Suprapubic skin (tissue), 4 donors: ENCODE data around the gene MAGIX. TPM values are rescaled to one million over a fixed set of nuclear protein-coding genes. Genes with fewer than 3 reads are reported as not detected.

Experiments
- DNase-seq, 2 donors: peaks; one replicate each; pipeline ENCODE4 v3.0.0-alpha.2; 2019; ENCODE audit warnings: low spot score in 2 of 2
- H3K27ac ChIP-seq: fragments of 200-600 bp; sonication (generic); one replicate; pipeline ENCODE4 v1.5.1; 2019
- H3K27me3 ChIP-seq: fragments of 200-600 bp; sonication (generic); one replicate; pipeline ENCODE4 v1.5.1; 2019
- H3K36me3 ChIP-seq: fragments of 200-600 bp; sonication (generic); one replicate; pipeline ENCODE4 v1.5.1; 2019
- H3K4me1 ChIP-seq: fragments of 200-600 bp; sonication (generic); one replicate; pipeline ENCODE4 v1.5.1; 2019
- H3K4me3 ChIP-seq: fragments of 200-600 bp; sonication (generic); one replicate; pipeline ENCODE4 v1.5.1; 2019; ENCODE audit warnings: mild to moderate bottlenecking
- H3K9me3 ChIP-seq: fragments of 200-600 bp; sonication (generic); one replicate; pipeline ENCODE4 v1.5.1; 2019
- CTCF ChIP-seq, 2 donors: fragments of 200-600 bp in 1 of 2; fragments of 450-650 bp in 1 of 2; sonication (generic) in 1 of 2; IDR thresholded peaks; one replicate each; pipeline ENCODE4 v1.5.1; 2016 to 2019; ENCODE audit warnings: antibody characterized with exemption in 2 of 2, mild to moderate bottlenecking in 1 of 2, moderate library complexity in 1 of 2
- EP300 ChIP-seq: sonication (generic); formaldehyde crosslinking; IDR thresholded peaks from one replicate; pipeline ENCODE4 v1.6.1; 2017; ENCODE audit warnings: antibody characterized with exemption
- POLR2A ChIP-seq, 2 donors: fragments of 450-650 bp; IDR thresholded peaks; one replicate each; pipeline ENCODE4 v1.6.1; 2017; ENCODE audit warnings: antibody characterized with exemption in 2 of 2, mild to moderate bottlenecking in 2 of 2, moderate library complexity in 2 of 2
- POLR2AphosphoS5 ChIP-seq, 3 donors: sonication (generic); formaldehyde crosslinking; IDR thresholded peaks; one replicate each; pipeline ENCODE4 v1.6.1; 2017; ENCODE audit warnings: antibody characterized with exemption in 3 of 3
- whole genome bisulfite sequencing: methylation state at CpG from one replicate; pipeline ENCODE4 v1.1.5; 2018; 5-methylcytosine and 5-hydroxymethylcytosine counted together
- total RNA-seq, 4 donors: library from RNA; depleted of rRNA; stranded (reverse); fragments of >200 nt; gene quantifications; one replicate each; pipeline ENCODE4 v1.1.0, GENCODE V29; 2016

MAGIX gene
- total RNA-seq, 4 donors from 2014 or later: 4.9 to 14.9 (median 9.0) TPM

DNA sequence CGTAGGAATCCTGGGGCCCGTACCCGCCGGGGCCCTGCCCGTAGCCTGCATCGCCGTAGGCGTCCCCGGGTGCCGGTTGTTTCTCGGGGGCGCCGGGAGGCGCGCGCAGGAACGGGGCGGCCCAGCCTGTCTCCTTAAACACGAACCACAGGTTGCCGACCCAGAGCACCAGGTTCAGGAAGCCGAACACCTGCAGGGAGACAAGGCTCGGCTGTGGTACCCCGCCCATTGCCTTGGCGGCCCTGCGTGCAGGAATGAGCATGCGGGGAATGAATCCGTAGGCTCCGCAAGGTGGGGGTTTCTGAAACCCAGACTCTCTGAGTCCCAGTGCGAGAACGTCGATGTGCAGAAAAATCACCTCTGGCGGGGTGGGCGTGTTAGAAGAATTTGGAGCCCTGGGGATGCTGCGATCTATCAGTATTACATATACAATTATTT is 29.0 kb downstream of the MAGIX start:
- H3K4me3 ChIP-seq: peak overlapping the region; percentile 66
- 70% methylated on average over 21 of the region's 34 CpGs for WGBS
- H3K27me3 ChIP-seq: no peaks in the 10 kb centered on the region
- peaks cover 14% of the 10 kb centered on the region for H3K4me1 ChIP-seq
- H3K9me3 ChIP-seq: no peaks in the 10 kb centered on the region
- DNase-seq: no peak
- no peak for TF ChIP-seq EP300
- TF ChIP-seq POLR2A (IDR thresholded peaks at IDR 0.05): no peak
- no peak for TF ChIP-seq CTCF (IDR thresholded peaks at IDR 0.05)
- TF ChIP-seq POLR2AphosphoS5 (IDR thresholded peaks at IDR 0.05): no peak
- H3K36me3 ChIP-seq: no peaks in the 10 kb centered on the region
- H3K27ac ChIP-seq: peak overlapping the region; percentile 77

GRCh38 chrX:49192722-49193328 is 30.3 kb downstream of the MAGIX start:
- DNase-seq: no peak

GRCh38 chrX:49193542-49193964 is 31.0 kb downstream of the MAGIX start:
- no peak for TF ChIP-seq POLR2AphosphoS5 (IDR thresholded peaks at IDR 0.05)
- TF ChIP-seq CTCF (IDR thresholded peaks at IDR 0.05): no peak
- TF ChIP-seq EP300: no peak
- TF ChIP-seq POLR2A (IDR thresholded peaks at IDR 0.05): no peak

More at GRCh38 chrX:49192722-49193328, 30.3 kb downstream of the MAGIX start:
- H3K9me3 ChIP-seq: no peaks in the 10 kb centered on the region
- H3K4me3 ChIP-seq: no peak overlapping the region
- H3K4me1 ChIP-seq: peaks cover 14% of the 10 kb centered on the region
- TF ChIP-seq POLR2A (IDR thresholded peaks at IDR 0.05): no peak
- peak in 1 of 2 donors; percentile 33 for TF ChIP-seq CTCF (IDR thresholded peaks at IDR 0.05)
- no peak for TF ChIP-seq EP300
- TF ChIP-seq POLR2AphosphoS5 (IDR thresholded peaks at IDR 0.05): no peak
- 71% methylated on average over 10 of the region's 10 CpGs for WGBS
- H3K36me3 ChIP-seq: no peaks in the 10 kb centered on the region
- no peak overlapping the region for H3K27ac ChIP-seq
- H3K27me3 ChIP-seq: no peaks in the 10 kb centered on the region

DNA sequence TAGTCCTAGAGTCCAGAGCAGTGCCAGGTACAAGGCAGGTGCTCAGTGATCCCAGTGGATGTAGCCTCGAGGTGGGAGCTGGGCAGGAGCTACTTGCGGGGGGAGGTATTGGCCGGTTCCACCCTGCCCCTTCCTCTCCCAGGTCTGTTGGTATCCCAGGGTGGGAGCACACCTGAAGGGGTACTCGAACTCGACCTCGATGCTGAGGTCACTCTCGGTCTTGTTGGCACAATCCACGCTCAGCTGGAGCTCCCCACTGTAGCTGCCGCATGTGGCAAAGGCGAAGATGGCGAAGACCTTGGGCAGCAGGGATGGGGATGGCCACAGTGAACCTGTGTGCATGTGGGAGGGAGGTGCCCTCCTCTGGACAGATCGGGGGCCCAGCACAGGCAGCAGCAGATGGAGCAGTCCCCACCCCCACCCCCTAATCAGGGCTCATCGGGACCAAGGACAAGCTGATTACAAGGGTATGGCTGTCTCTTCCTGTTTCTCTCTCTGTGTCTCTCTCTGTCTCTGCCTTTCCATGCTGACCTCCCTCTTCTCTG is 35.1 kb downstream of the MAGIX start:
- peaks cover 7% of the 10 kb centered on the region for H3K4me1 ChIP-seq
- TF ChIP-seq EP300: no peak
- WGBS: 76% methylated on average over 12 of the region's 13 CpGs
- H3K27me3 ChIP-seq: no peaks in the 10 kb centered on the region
- no peaks in the 10 kb centered on the region for H3K9me3 ChIP-seq
- no peaks in the 10 kb centered on the region for H3K36me3 ChIP-seq
- DNase-seq: no peak
- H3K27ac ChIP-seq: no peak overlapping the region
- H3K4me3 ChIP-seq: no peak overlapping the region

More at GRCh38 chrX:49193542-49193964, 31.0 kb downstream of the MAGIX start:
- no peak for DNase-seq
- Histone ChIP-seq H3K27me3 (no peaks in the 10 kb centered on the region), H3K9me3 (no peaks in the 10 kb centered on the region), H3K4me1 (peaks cover 11% of the 10 kb centered on the region), H3K4me3 (no peak overlapping the region), H3K36me3 (no peaks in the 10 kb centered on the region), H3K27ac (no peak overlapping the region)
- 56% methylated on average over 2 of the region's 2 CpGs for WGBS

- no peak for DNase-seq
- Histone ChIP-seq H3K9me3 (no peaks in the 10 kb centered on the region), H3K27me3 (no peaks in the 10 kb centered on the region), H3K4me3 (no peak overlapping the region), H3K4me1 (peaks cover 7% of the 10 kb centered on the region), H3K36me3 (no peaks in the 10 kb centered on the region), H3K27ac (no peak overlapping the region)
- WGBS: 47% methylated on average over 12 of the region's 12 CpGs
- no peak for TF ChIP-seq CTCF (IDR thresholded peaks at IDR 0.05)
Observed at GRCh38 chrX:49198540-49199314, 36.2 kb downstream of the MAGIX start.
